Keratinocyte (primary cell): ENCODE measurements around the gene RBBP9.

Experiments used
- EZH2 ChIP-seq: IDR thresholded peaks from one replicate; pipeline ENCODE4 v1.6.1; 2012; ENCODE audit warnings: inconsistent platforms, mild to moderate bottlenecking, low read length, moderate library complexity
- TF ChIP-seq, protein P1 (sequence below), 3 experiments: IDR thresholded peaks in 1 of 3; conservative IDR thresholded peaks in 1 of 3; optimal IDR thresholded peaks in 1 of 3; 2 replicates in 2 of 3; 3 replicates in 1 of 3; pipeline versions ENCODE3 to v1.5.1; 2011; ENCODE audit warnings: low read length in 3 of 3, mild to moderate bottlenecking in 3 of 3, moderate library complexity in 2 of 3, control low read depth in 1 of 3, inconsistent platforms in 1 of 3; ENCODE audit not compliant: insufficient read depth in 2 of 3; ENCODE audit errors: extremely low read depth in 1 of 3

- TF ChIP-seq EZH2: no peak
- TF ChIP-seq, protein P1, sequence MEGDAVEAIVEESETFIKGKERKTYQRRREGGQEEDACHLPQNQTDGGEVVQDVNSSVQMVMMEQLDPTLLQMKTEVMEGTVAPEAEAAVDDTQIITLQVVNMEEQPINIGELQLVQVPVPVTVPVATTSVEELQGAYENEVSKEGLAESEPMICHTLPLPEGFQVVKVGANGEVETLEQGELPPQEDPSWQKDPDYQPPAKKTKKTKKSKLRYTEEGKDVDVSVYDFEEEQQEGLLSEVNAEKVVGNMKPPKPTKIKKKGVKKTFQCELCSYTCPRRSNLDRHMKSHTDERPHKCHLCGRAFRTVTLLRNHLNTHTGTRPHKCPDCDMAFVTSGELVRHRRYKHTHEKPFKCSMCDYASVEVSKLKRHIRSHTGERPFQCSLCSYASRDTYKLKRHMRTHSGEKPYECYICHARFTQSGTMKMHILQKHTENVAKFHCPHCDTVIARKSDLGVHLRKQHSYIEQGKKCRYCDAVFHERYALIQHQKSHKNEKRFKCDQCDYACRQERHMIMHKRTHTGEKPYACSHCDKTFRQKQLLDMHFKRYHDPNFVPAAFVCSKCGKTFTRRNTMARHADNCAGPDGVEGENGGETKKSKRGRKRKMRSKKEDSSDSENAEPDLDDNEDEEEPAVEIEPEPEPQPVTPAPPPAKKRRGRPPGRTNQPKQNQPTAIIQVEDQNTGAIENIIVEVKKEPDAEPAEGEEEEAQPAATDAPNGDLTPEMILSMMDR (optimal IDR thresholded peaks at IDR 0.05 in 1 of 3, IDR thresholded peaks at IDR 0.05 in 1 of 3, conservative IDR thresholded peaks at IDR 0.05 in 1 of 3; ENCODE audit: extremely low read depth in 1 of 3, insufficient read depth in 2 of 3, low read length in 3 of 3): no peak
Observed at GRCh38 chr20:18543216-18543615, 46.2 kb upstream of the RBBP9 start.
